ENCODE measurements around the gene FCER2. TPM values are rescaled to one million over a fixed set of nuclear protein-coding genes. Genes with fewer than 3 reads are reported as not detected.

The FCER2 gene
- total and polyA plus RNA-seq, 7 donors, result 0.06 to 0.54 (median 0.22) TPM; not detected in 3

DNA sequence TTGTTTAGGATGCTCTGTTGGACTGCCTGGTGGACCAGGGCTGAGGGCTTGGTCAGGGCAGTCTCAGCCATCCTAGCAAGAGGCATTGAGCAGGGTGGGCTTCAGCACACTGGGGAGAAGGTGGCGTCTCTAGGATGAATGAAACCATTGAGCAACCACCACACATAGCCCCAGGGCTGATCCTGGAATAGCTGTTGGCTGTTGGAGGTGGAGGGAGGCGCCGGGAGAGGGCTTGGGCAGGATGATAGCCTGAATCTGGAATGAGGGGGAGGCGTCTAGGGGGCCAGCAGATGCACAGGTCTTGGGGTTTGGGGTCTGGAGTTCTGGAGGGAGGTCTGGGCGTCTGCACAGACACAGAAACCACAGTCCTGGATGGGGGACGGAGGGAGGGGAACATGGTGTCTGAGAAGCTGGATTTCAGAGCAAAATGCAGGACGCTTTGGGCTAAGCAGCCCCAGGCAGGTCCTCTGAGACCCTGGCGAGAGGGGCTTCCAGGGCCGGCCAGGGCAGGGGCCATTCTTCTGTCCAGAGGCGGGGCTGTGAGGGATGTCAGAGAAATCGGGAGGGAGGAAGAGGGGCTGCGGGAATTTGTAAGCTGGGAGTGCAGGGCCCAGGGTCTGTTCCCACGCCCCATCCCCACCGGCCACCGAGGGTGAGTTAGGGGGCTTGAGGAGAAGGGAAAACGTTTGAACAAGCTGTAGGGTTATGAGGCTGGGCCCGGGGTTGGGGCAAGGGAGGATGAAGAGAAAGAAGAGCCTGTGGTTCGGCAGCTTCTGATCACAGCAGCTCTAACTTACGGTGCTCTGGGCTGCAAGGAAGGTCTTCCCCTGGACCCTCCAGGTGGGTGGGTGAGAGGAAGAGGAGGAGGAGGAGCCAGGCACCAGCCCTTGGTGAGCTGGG lies 16.1 kb downstream of the FCER2 start:
- TF ChIP-seq, protein P1, sequence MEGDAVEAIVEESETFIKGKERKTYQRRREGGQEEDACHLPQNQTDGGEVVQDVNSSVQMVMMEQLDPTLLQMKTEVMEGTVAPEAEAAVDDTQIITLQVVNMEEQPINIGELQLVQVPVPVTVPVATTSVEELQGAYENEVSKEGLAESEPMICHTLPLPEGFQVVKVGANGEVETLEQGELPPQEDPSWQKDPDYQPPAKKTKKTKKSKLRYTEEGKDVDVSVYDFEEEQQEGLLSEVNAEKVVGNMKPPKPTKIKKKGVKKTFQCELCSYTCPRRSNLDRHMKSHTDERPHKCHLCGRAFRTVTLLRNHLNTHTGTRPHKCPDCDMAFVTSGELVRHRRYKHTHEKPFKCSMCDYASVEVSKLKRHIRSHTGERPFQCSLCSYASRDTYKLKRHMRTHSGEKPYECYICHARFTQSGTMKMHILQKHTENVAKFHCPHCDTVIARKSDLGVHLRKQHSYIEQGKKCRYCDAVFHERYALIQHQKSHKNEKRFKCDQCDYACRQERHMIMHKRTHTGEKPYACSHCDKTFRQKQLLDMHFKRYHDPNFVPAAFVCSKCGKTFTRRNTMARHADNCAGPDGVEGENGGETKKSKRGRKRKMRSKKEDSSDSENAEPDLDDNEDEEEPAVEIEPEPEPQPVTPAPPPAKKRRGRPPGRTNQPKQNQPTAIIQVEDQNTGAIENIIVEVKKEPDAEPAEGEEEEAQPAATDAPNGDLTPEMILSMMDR (IDR thresholded peaks at IDR 0.05), result no peak
- 33 to 38% (median 34%) methylated on average over 18 to 19 of the region's 19 CpGs for WGBS, 3 donors
- peaks cover 0 to 23% of the 10 kb centered on the region in 2 donors for H3K36me3 ChIP-seq (ENCODE audit: insufficient read depth in 1 of 2, low read depth in 1 of 2)
- H3K9me3 ChIP-seq, result no peaks in the 10 kb centered on the region
- ATAC-seq (no peak), DNase-seq (no peak)
- peaks cover 0 to 6% (median 0%) of the 10 kb centered on the region in 3 donors for H3K27me3 ChIP-seq (ENCODE audit: insufficient read depth in 3 of 3, low read length in 2 of 3)
- no peak overlapping the region for H3K4me3 ChIP-seq
- no peaks in the 10 kb centered on the region for H3K4me1 ChIP-seq
- intact Hi-C loops (cut with DNase I), result no loop called here
- H3K27ac ChIP-seq, result no peak overlapping the region

DNA sequence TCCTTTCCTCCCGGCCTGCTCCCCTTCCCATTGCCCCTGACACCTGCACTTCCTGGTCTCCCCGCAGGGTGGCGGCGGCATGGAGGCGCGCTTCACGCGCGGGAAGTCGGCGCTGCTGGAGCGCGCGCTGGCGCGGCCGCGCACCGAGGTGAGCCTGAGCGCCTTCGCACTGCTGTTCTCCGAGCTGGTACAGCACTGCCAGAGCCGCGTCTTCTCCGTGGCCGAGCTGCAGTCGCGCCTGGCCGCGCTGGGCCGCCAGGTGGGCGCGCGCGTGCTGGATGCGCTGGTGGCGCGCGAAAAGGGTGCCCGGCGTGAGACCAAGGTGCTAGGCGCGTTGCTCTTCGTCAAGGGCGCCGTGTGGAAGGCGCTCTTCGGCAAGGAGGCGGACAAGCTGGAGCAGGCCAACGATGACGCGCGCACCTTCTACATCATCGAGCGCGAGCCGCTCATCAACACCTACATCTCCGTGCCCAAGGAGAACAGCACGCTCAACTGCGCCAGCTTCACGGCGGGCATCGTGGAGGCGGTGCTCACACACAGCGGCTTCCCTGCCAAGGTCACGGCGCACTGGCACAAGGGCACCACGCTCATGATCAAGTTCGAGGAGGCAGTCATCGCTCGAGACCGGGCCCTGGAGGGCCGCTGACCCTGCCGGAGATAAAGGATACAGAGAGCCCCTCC lies 19.6 kb downstream of the FCER2 start:
- WGBS, 3 donors, result 72 to 80% (median 75%) methylated on average over 73 to 74 of the region's 74 CpGs
- no peak overlapping the region for H3K27ac ChIP-seq

DNA sequence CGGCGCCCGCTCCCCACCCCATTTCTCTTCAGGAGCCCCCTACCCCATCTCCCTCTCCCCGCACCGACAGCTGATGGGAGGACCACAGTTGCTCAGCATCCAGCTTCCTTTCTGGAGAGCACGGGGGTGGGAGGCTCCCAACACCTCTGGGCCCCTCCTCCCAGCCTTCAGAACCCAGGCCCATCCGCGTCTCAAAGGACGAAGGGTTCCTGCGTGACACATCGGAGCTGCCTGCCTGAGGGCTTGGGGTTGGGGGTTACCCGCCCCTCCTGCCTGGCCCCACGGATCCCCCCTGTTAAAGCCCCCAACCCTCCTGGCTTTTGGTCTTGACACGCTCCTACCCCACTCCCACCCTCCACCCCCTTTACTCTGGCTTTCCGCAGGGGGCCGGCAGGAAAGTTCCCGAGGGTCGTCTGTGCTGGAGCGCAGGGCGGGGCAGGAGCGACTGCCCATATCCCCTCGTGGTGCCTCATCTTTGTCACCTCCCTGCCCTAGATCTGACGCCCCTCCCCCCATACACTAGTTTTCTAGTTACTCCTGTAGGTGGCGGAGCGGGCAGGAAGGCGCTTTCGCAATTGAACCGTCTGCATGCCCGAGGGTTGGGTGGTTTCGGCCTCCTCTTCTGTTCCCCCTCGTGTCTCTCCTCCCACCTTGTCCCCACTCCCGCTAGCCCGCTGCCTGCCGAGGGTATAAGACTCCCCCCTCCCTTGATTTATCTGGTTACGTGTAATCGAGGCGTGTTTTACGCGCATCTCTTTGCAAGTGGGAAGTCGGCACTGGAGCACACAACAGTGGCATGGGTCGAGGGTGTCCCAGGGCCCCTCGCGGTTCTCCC lies 20.4 kb downstream of the FCER2 start:
- Histone ChIP-seq H3K9me3 (no peaks in the 10 kb centered on the region), H3K36me3 (ENCODE audit: insufficient read depth in 1 of 2, low read depth in 1 of 2) (peaks cover 0 to 23% of the 10 kb centered on the region in 2 donors), H3K4me3 (peak overlapping the region; percentile 100), H3K27me3 (ENCODE audit: insufficient read depth in 3 of 3, low read length in 2 of 3) (peaks cover 0 to 3% (median 0%) of the 10 kb centered on the region in 3 donors), H3K27ac (peak overlapping the region; percentile 93), H3K4me1 (no peaks in the 10 kb centered on the region)
- WGBS, 3 donors, result 3 to 7% (median 6%) methylated on average over 41 to 43 of the region's 43 CpGs
- intact Hi-C loops (cut with DNase I), result loop anchor here (1.0 to 5.0 kb wide), 4 partner anchors 31 to 324 kb away; no protein-coding TSS in a partner anchor
- ATAC-seq, result peak; percentile 69 to 84 (median 78)
- TF ChIP-seq, protein P1 (IDR thresholded peaks at IDR 0.05), result peak; percentile 44
- peak; percentile 77 to 89 for DNase-seq

More for the DNA sequence above, 19.6 kb downstream of the FCER2 start:
- H3K4me1 ChIP-seq, result no peaks in the 10 kb centered on the region
- intact Hi-C loops (cut with DNase I), result loop anchor here in 1 of 2 donors (5.0 kb wide), 1 partner anchor 325 kb away; no protein-coding TSS in a partner anchor
- H3K9me3 ChIP-seq, result no peaks in the 10 kb centered on the region
- no peaks in the 10 kb centered on the region for H3K27me3 ChIP-seq (ENCODE audit: insufficient read depth in 3 of 3, low read length in 2 of 3)
- peak overlapping the region; percentile 100 for H3K4me3 ChIP-seq
- H3K36me3 ChIP-seq (ENCODE audit: insufficient read depth in 1 of 2, low read depth in 1 of 2), result peaks cover 0 to 23% of the 10 kb centered on the region in 2 donors
- TF ChIP-seq, protein P1 (IDR thresholded peaks at IDR 0.05), result no peak
- DNase-seq, result no peak
- no peak for ATAC-seq

DNA sequence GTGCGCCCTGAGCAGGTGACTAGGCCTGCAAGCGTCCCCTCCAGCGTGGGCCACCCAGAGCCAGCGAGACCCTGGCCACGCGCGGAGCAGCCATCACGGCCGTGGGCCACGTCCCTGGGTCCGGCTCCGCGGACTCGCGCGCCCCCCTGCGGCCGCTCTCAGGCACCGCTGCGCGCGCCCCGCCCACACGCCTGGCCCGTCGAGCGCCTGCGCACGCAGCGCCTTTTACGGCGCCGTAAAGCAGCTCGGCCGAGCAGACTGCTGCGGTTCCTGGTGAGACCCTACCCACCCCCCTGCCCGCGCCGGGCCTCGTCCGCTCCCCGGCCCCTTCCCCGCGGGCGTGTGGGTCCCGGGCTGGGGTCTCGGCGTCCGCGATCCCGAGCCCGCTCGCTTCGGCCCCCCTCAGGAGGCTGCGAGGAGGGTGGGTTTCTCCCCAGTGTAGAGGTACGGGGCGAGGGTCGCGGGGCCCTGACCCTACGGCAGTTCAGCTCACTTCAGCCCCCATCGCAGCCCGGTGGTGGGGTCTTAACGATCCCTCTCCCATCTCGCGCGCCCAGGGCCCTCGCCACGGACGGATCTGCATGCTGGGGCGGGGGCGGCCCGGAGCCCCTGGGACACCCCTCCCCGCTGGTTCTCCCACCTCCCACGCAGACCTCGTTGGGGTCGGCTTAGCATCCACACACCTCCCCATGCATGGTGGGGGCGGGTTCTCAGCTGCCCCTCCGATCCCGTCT lies 21.2 kb downstream of the FCER2 start, which contains the start of gene TRAPPC5:
TRAPPC5 (plus strand) TSS at position 228 of the 734 bp plus-strand sequence. CDS start 1,421 bp downstream, outside the sequence.
- H3K9me3 ChIP-seq, result no peaks in the 10 kb centered on the region
- WGBS, 3 donors, result 0 to 1% (median 1%) methylated on average over 50 to 79 of the region's 79 CpGs
- intact Hi-C loops (cut with DNase I), result loop anchor here (1.0 to 5.0 kb wide), 5 partner anchors 28 to 323 kb away; no protein-coding TSS in a partner anchor
- H3K4me1 ChIP-seq, result no peaks in the 10 kb centered on the region
- H3K4me3 ChIP-seq, result peak within 1 kb of the TSS; percentile 100
- TF ChIP-seq, protein P1 (IDR thresholded peaks at IDR 0.05), result peak; percentile 98
- DNase-seq (peak; percentile 89 to 92), ATAC-seq (peak; percentile 89 to 96 (median 93))
- H3K27ac ChIP-seq, result peak within 1 kb of the TSS; percentile 93
- H3K36me3 ChIP-seq (ENCODE audit: insufficient read depth in 1 of 2, low read depth in 1 of 2), result peaks cover 0 to 23% of the 10 kb centered on the region in 2 donors
- H3K27me3 ChIP-seq (ENCODE audit: insufficient read depth in 3 of 3, low read length in 2 of 3), result peaks cover 0 to 11% (median 0%) of the 10 kb centered on the region in 3 donors

All from psoas muscle (tissue), 8 donors.